ENCODE measurements around the gene SLC38A3. TPM values are rescaled to one million over a fixed set of nuclear protein-coding genes. Genes with fewer than 3 reads are reported as not detected.

SLC38A3 gene
- total and polyA plus RNA-seq, 2 of the 8 experiments (the other 6 are each of a cell fraction or from before 2014, with no cell fraction given), result 1.2 to 3.7 TPM

DNA sequence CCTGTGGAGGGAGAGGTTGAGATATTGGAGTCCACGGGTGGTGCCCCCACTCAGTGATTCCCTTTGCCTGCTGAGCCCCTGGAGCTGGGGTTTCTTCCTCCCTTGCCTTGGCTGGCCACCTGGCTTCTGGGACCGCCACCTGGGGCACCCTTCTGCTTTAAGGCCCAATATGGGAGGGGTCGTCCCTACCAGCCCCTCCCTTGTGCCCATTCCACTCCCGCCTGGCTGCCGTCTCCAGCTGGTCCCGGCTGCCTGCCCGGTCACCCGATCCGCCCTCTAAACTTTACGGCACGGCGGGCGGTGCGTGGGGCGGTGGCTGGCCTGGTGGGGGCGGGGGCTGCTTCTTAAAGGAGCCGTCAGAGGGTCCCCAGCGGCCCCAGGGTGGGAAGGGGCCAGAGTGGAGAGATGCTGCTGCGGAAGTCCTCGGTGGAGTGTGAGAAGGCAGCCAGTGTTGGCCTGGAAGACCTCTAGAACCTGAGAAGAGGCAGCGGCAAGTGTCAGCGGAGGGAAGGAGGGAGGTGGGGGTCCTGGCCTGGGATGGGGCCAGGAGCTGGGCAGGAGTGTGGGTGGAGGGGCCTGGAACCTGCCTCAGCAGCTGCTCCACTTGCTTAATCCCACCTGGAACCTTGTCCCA is 62.3 kb downstream of the SLC38A3 start:
- WGBS, 2 experiments (ENCODE audit: extremely low coverage in 1 of 2, insufficient coverage in 1 of 2, insufficient read length in 1 of 2, insufficient replicate concordance in 2 of 2, low coverage in 1 of 2, low lambda C conversion rate in 2 of 2, missing lambda C conversion rate in 1 of 2), result 59% methylated on average over 10 of the region's 22 CpGs; no CpG with 5 or more reads in 1 of the 2 experiments
- Histone ChIP-seq H4K5ac (ENCODE audit: insufficient read length, low read depth, low read length) (peak overlapping the region; percentile 38), H3K14ac (ENCODE audit: insufficient read length) (no peak overlapping the region), H3K27ac (ENCODE audit: low read depth, low read length) (no peak overlapping the region), H2AFZ (ENCODE audit: low read length) (no peak overlapping the region), H3K4ac (replicated peaks; ENCODE audit: insufficient read length, low read depth, low read length) (peak overlapping the region; percentile 70), H3K27me3 (replicated peaks in 1 of 4; ENCODE audit: control insufficient read depth in 3 of 4, extremely low read depth in 1 of 4, insufficient read depth in 3 of 4, low read length in 3 of 4) (peaks cover 0 to 3% (median 0%) of the 10 kb centered on the region in 4 experiments; a peak in 3 of 7 replicates), H3K23me2 (ENCODE audit: low read depth, low read length) (peaks cover 4% of the 10 kb centered on the region; the same call in 1 of the 2 replicates), H3K56ac (replicated peaks; ENCODE audit: insufficient read length, low read depth, low read length) (no peak overlapping the region), H3K79me1 (ENCODE audit: low read depth, low read length) (no peaks in the 10 kb centered on the region), H3K4me2 (ENCODE audit: insufficient read depth in 1 of 2, low read depth in 2 of 2, low read length in 2 of 2) (peak overlapping the region; percentile 28 to 46), H3K4me3 (ENCODE audit: extremely low read depth in 1 of 4, insufficient read depth in 2 of 4, low read depth in 3 of 4, low read length in 4 of 4) (peak overlapping the region in 1 of 4 experiments; percentile 24; a peak in 1 of 8 replicates), H2BK20ac (ENCODE audit: low read length) (peak overlapping the region; percentile 90; the same call in 1 of the 2 replicates), H2AK5ac (ENCODE audit: low read depth, low read length) (peak overlapping the region; percentile 45; the same call in 1 of the 2 replicates), H3K36me3 (ENCODE audit: control insufficient read depth in 2 of 4, insufficient read depth in 4 of 4, low read length in 3 of 4) (no peaks in the 10 kb centered on the region), H2BK12ac (ENCODE audit: low read depth, low read length) (peak overlapping the region; percentile 97; the same call in 1 of the 2 replicates), H3K18ac (ENCODE audit: extremely low read depth, low read length) (peak overlapping the region; percentile 62), H2BK15ac (ENCODE audit: low read length) (peak overlapping the region; percentile 5; the same call in 1 of the 2 replicates), H3K79me2 (ENCODE audit: control insufficient read depth in 1 of 2, insufficient read depth in 2 of 2, low read length in 2 of 2) (no peaks in the 10 kb centered on the region), H3K9me3 (ENCODE audit: insufficient read depth in 2 of 2, low read depth in 1 of 2, low read length in 1 of 2) (no peaks in the 10 kb centered on the region), H3K9ac (replicated peaks in 1 of 4; ENCODE audit: extremely low read depth in 1 of 4, low read depth in 3 of 4, low read length in 3 of 4) (no peak overlapping the region), H4K20me1 (replicated peaks in 1 of 2; ENCODE audit: control insufficient read depth in 1 of 2, insufficient read depth in 2 of 2, low read length in 2 of 2) (peaks cover 0 to 1% of the 10 kb centered on the region in 2 experiments), H2BK5ac (ENCODE audit: low read depth, low read length) (peak overlapping the region; percentile 66; the same call in 1 of the 2 replicates), H2BK120ac (replicated peaks; ENCODE audit: low read depth, low read length) (peak overlapping the region; percentile 73), H3K4me1 (replicated peaks in 1 of 4; ENCODE audit: control insufficient read depth in 3 of 4, insufficient read depth in 4 of 4, low read length in 3 of 4) (peaks cover 0 to 48% (median 36%) of the 10 kb centered on the region in 4 experiments; a peak in 6 of 7 replicates), H4K8ac (ENCODE audit: extremely low read depth, insufficient read depth, low read length) (peak overlapping the region; percentile 45), H4K91ac (replicated peaks; ENCODE audit: insufficient read length, low read length) (peak overlapping the region; percentile 95), H3K23ac (ENCODE audit: insufficient read length) (no peak overlapping the region)
- FAIRE-seq (no peak), DNase-seq (ENCODE audit: low read depth in 1 of 2, low spot score in 2 of 2) (peak in 1 of 2 experiments; percentile 69)
- ChIA-PET CTCF (ENCODE audit: partially characterized antibody) (interaction anchor here (0.5 to 53.5 kb wide), 10 partner anchors 10 to 121 kb away, joined by 3 to 2149 read pairs (median 16); partner anchors contain the start of genes GNAI2, GNAT1, HYAL2 and LSMEM2), POLR2A (ENCODE audit: partially characterized antibody) (interaction anchor here (0.6 to 3.5 kb wide), 15 partner anchors 8 to 298 kb away, joined by 3 to 19 read pairs (median 3); partner anchors contain the start of genes GNAI2, IFRD2 and LSMEM2)
- TF ChIP-seq, protein P1, sequence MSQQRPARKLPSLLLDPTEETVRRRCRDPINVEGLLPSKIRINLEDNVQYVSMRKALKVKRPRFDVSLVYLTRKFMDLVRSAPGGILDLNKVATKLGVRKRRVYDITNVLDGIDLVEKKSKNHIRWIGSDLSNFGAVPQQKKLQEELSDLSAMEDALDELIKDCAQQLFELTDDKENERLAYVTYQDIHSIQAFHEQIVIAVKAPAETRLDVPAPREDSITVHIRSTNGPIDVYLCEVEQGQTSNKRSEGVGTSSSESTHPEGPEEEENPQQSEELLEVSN (IDR thresholded peaks at IDR 0.05), result 0 out of 2 replicates have a peak, but pooled peaks have one; percentile 41
- TF ChIP-seq TAF1 (IDR thresholded peaks at IDR 0.05; ENCODE audit: low read depth, low read length), result no peak

All from H1 (cell line).